8988T (cell line): ENCODE results near the gene FAM171A2.
A peak's percentile ranks its signal among the peaks of the same experiment; 100 is the strongest.
"Not testable (repeated sequence)": the region's sequence is repeated elsewhere in the genome, so short reads cannot be mapped to it uniquely, and the experiment has no call there.

Experiments used
- DNase-seq: peaks from one replicate; pipeline ENCODE4 v3.0.0; 2011

The FAM171A2 gene

GRCh38 chr17:44383363-44383762 lies 19.7 kb upstream of the FAM171A2 start:
- no peak for DNase-seq

- no peak for DNase-seq
Measured at GRCh38 chr17:44382917-44383316, 19.3 kb upstream of the FAM171A2 start.

- DNase-seq = no peak
Measured at GRCh38 chr17:44381810-44382305, 18.2 kb upstream of the FAM171A2 start.

GRCh38 chr17:44380767-44381166 lies 17.1 kb upstream of the FAM171A2 start:
- peak; percentile 4 for DNase-seq

- DNase-seq = peak; percentile 4
Measured at GRCh38 chr17:44379887-44380286, 16.2 kb upstream of the FAM171A2 start.

GRCh38 chr17:44378171-44378705 lies 14.6 kb upstream of the FAM171A2 start:
- DNase-seq = peak; percentile 7

- no peak for DNase-seq
Measured at GRCh38 chr17:44376779-44377178, 13.1 kb upstream of the FAM171A2 start.

GRCh38 chr17:44376124-44376523 lies 12.5 kb upstream of the FAM171A2 start:
- peak; percentile 62 for DNase-seq

- peak; percentile 6 for DNase-seq
Measured at GRCh38 chr17:44375196-44376017, 11.8 kb upstream of the FAM171A2 start.

- DNase-seq = peak; percentile 10
Measured at GRCh38 chr17:44374306-44375195, 10.9 kb upstream of the FAM171A2 start.

- peak; percentile 2 for DNase-seq
Measured at GRCh38 chr17:44372036-44372435, 8.4 kb upstream of the FAM171A2 start.

- not testable (repeated sequence) for DNase-seq
Measured at GRCh38 chr17:44369414-44370023, 5.9 kb upstream of the FAM171A2 start.

- not testable (repeated sequence) for DNase-seq
Measured at GRCh38 chr17:44368391-44369243, 5.0 kb upstream of the FAM171A2 start.

GRCh38 chr17:44367231-44367979 lies 3.8 kb upstream of the FAM171A2 start:
- DNase-seq = no peak

- DNase-seq = not testable (repeated sequence)
Measured at GRCh38 chr17:44365051-44365450, 1.4 kb upstream of the FAM171A2 start.

- DNase-seq = no peak
Measured at GRCh38 chr17:44362949-44363612, 572 bp downstream of the FAM171A2 start.

- DNase-seq = no peak
Measured at GRCh38 chr17:44362459-44362948, 1.1 kb downstream of the FAM171A2 start.

- no peak for DNase-seq
Measured at GRCh38 chr17:44361292-44362260, 2.1 kb downstream of the FAM171A2 start.

GRCh38 chr17:44360826-44361225 lies 2.8 kb downstream of the FAM171A2 start:
- no peak for DNase-seq
